ENCODE results near the gene TUBGCP6.

The TUBGCP6 gene

GRCh38 chr22:50213263-50213662, 31.6 kb downstream of the TUBGCP6 start:
- H3K4me1 ChIP-seq (ENCODE audit: control insufficient read depth, insufficient read depth, low read length, poor library complexity, severe bottlenecking) = no peaks in the 10 kb centered on the region
- H3K4me3 ChIP-seq (ENCODE audit: extremely low read depth, insufficient read depth, low read length, poor library complexity, severe bottlenecking) = no peak overlapping the region
- no peaks in the 10 kb centered on the region for H3K9me3 ChIP-seq (ENCODE audit: control insufficient read depth, low read length)
- 95 to 98% methylated on average over 5 to 9 of the region's 9 CpGs for WGBS, 2 experiments (ENCODE audit: insufficient coverage in 2 of 2)
- H3K36me3 ChIP-seq (ENCODE audit: control insufficient read depth, insufficient read depth, low read length) = peaks cover 81% of the 10 kb centered on the region
- H3K27ac ChIP-seq (ENCODE audit: low read depth, low read length, severe bottlenecking) = no peak overlapping the region

- 97% methylated on average over 11 to 12 of the region's 14 CpGs for WGBS, 2 experiments (ENCODE audit: insufficient coverage in 2 of 2)
- H3K9me3 ChIP-seq (ENCODE audit: control insufficient read depth, low read length) = no peaks in the 10 kb centered on the region
- H3K4me1 ChIP-seq (ENCODE audit: control insufficient read depth, insufficient read depth, low read length, poor library complexity, severe bottlenecking) = peaks cover 8% of the 10 kb centered on the region
- no peak overlapping the region for H3K4me3 ChIP-seq (ENCODE audit: extremely low read depth, insufficient read depth, low read length, poor library complexity, severe bottlenecking)
- H3K27ac ChIP-seq (ENCODE audit: low read depth, low read length, severe bottlenecking) = no peak overlapping the region
- peaks cover 83% of the 10 kb centered on the region for H3K36me3 ChIP-seq (ENCODE audit: control insufficient read depth, insufficient read depth, low read length)
Measured at GRCh38 chr22:50211147-50211546, 33.7 kb downstream of the TUBGCP6 start.

GRCh38 chr22:50210378-50211139, 34.3 kb downstream of the TUBGCP6 start:
- no peak overlapping the region for H3K4me3 ChIP-seq (ENCODE audit: extremely low read depth, insufficient read depth, low read length, poor library complexity, severe bottlenecking)
- no peak overlapping the region for H3K27ac ChIP-seq (ENCODE audit: low read depth, low read length, severe bottlenecking)
- H3K36me3 ChIP-seq (ENCODE audit: control insufficient read depth, insufficient read depth, low read length) = peaks cover 83% of the 10 kb centered on the region
- H3K4me1 ChIP-seq (ENCODE audit: control insufficient read depth, insufficient read depth, low read length, poor library complexity, severe bottlenecking) = peaks cover 8% of the 10 kb centered on the region
- 95 to 97% methylated on average over 30 to 32 of the region's 32 CpGs for WGBS, 2 experiments (ENCODE audit: insufficient coverage in 2 of 2)
- no peaks in the 10 kb centered on the region for H3K9me3 ChIP-seq (ENCODE audit: control insufficient read depth, low read length)

GRCh38 chr22:50209893-50210292, 34.9 kb downstream of the TUBGCP6 start:
- Histone ChIP-seq H3K4me1 (ENCODE audit: control insufficient read depth, insufficient read depth, low read length, poor library complexity, severe bottlenecking) (peaks cover 8% of the 10 kb centered on the region), H3K9me3 (ENCODE audit: control insufficient read depth, low read length) (no peaks in the 10 kb centered on the region), H3K27ac (ENCODE audit: low read depth, low read length, severe bottlenecking) (no peak overlapping the region), H3K4me3 (ENCODE audit: extremely low read depth, insufficient read depth, low read length, poor library complexity, severe bottlenecking) (no peak overlapping the region), H3K36me3 (ENCODE audit: control insufficient read depth, insufficient read depth, low read length) (peaks cover 84% of the 10 kb centered on the region)
- 74 to 75% methylated on average over 16 to 20 of the region's 20 CpGs for WGBS, 2 experiments (ENCODE audit: insufficient coverage in 2 of 2)

GRCh38 chr22:50208939-50209892, 35.6 kb downstream of the TUBGCP6 start:
- Histone ChIP-seq H3K4me1 (ENCODE audit: control insufficient read depth, insufficient read depth, low read length, poor library complexity, severe bottlenecking) (peaks cover 8% of the 10 kb centered on the region), H3K27ac (ENCODE audit: low read depth, low read length, severe bottlenecking) (no peak overlapping the region), H3K36me3 (ENCODE audit: control insufficient read depth, insufficient read depth, low read length) (peaks cover 84% of the 10 kb centered on the region), H3K4me3 (ENCODE audit: extremely low read depth, insufficient read depth, low read length, poor library complexity, severe bottlenecking) (no peak overlapping the region), H3K9me3 (ENCODE audit: control insufficient read depth, low read length) (no peaks in the 10 kb centered on the region)
- whole genome bisulfite sequencing, 2 experiments (ENCODE audit: insufficient coverage in 2 of 2) = 92% methylated on average over 29 to 30 of the region's 31 CpGs

GRCh38 chr22:50208430-50208938, 36.3 kb downstream of the TUBGCP6 start:
- Histone ChIP-seq H3K4me3 (ENCODE audit: extremely low read depth, insufficient read depth, low read length, poor library complexity, severe bottlenecking) (no peak overlapping the region), H3K9me3 (ENCODE audit: control insufficient read depth, low read length) (peaks cover under 1% of the 10 kb centered on the region), H3K27ac (ENCODE audit: low read depth, low read length, severe bottlenecking) (no peak overlapping the region), H3K36me3 (ENCODE audit: control insufficient read depth, insufficient read depth, low read length) (peaks cover 85% of the 10 kb centered on the region), H3K4me1 (ENCODE audit: control insufficient read depth, insufficient read depth, low read length, poor library complexity, severe bottlenecking) (peaks cover 8% of the 10 kb centered on the region)
- WGBS, 2 experiments (ENCODE audit: insufficient coverage in 2 of 2) = 94 to 96% methylated on average over 21 to 22 of the region's 22 CpGs

- peaks cover 8% of the 10 kb centered on the region for H3K4me1 ChIP-seq (ENCODE audit: control insufficient read depth, insufficient read depth, low read length, poor library complexity, severe bottlenecking)
- peaks cover 9% of the 10 kb centered on the region for H3K9me3 ChIP-seq (ENCODE audit: control insufficient read depth, low read length)
- no peak overlapping the region for H3K4me3 ChIP-seq (ENCODE audit: extremely low read depth, insufficient read depth, low read length, poor library complexity, severe bottlenecking)
- H3K27ac ChIP-seq (ENCODE audit: low read depth, low read length, severe bottlenecking) = no peak overlapping the region
- WGBS, 2 experiments (ENCODE audit: insufficient coverage in 2 of 2) = 88 to 92% methylated on average over 18 to 23 of the region's 23 CpGs
- peaks cover 86% of the 10 kb centered on the region for H3K36me3 ChIP-seq (ENCODE audit: control insufficient read depth, insufficient read depth, low read length)
Measured at GRCh38 chr22:50207383-50208140, 37.3 kb downstream of the TUBGCP6 start.

GRCh38 chr22:50206599-50206998, 38.2 kb downstream of the TUBGCP6 start:
- H3K4me1 ChIP-seq (ENCODE audit: control insufficient read depth, insufficient read depth, low read length, poor library complexity, severe bottlenecking) = peaks cover 8% of the 10 kb centered on the region
- H3K9me3 ChIP-seq (ENCODE audit: control insufficient read depth, low read length) = peaks cover 10% of the 10 kb centered on the region
- H3K4me3 ChIP-seq (ENCODE audit: extremely low read depth, insufficient read depth, low read length, poor library complexity, severe bottlenecking) = no peak overlapping the region
- peaks cover 80% of the 10 kb centered on the region for H3K36me3 ChIP-seq (ENCODE audit: control insufficient read depth, insufficient read depth, low read length)
- H3K27ac ChIP-seq (ENCODE audit: low read depth, low read length, severe bottlenecking) = no peak overlapping the region
- 63 to 64% methylated on average over 8 to 10 of the region's 10 CpGs for WGBS, 2 experiments (ENCODE audit: insufficient coverage in 2 of 2)

GRCh38 chr22:50205781-50206569, 38.8 kb downstream of the TUBGCP6 start:
- Histone ChIP-seq H3K4me3 (ENCODE audit: extremely low read depth, insufficient read depth, low read length, poor library complexity, severe bottlenecking) (no peak overlapping the region), H3K4me1 (ENCODE audit: control insufficient read depth, insufficient read depth, low read length, poor library complexity, severe bottlenecking) (peaks cover 8% of the 10 kb centered on the region), H3K36me3 (ENCODE audit: control insufficient read depth, insufficient read depth, low read length) (peaks cover 74% of the 10 kb centered on the region), H3K27ac (ENCODE audit: low read depth, low read length, severe bottlenecking) (no peak overlapping the region), H3K9me3 (ENCODE audit: control insufficient read depth, low read length) (peaks cover 10% of the 10 kb centered on the region)
- WGBS, 2 experiments (ENCODE audit: insufficient coverage in 2 of 2) = 96 to 97% methylated on average over 37 to 39 of the region's 45 CpGs

All from mesodermal cell (in vitro differentiated cells).